OCI-LY7 (cell line): ENCODE measurements around the gene COQ9. TPM values are rescaled to one million over a fixed set of nuclear protein-coding genes. Genes with fewer than 3 reads are reported as not detected.

Experiments used
- BruUV-seq: library from RNA; stranded (reverse); fragments of 400-500 nt; replicated peaks from 2 replicates; lab custom pipeline; 2021; lab: Mats Ljungman, UMichigan
- CTCF ChIA-PET: fragments of 300-600 bp; sonication (Branson Sonifier 250); formaldehyde crosslinking; loops from one replicate; lab custom pipeline; 2022; ENCODE audit warnings: antibody characterized with exemption; ENCODE audit not compliant: unreplicated experiment; lab: Charles Lee
- POLR2A ChIA-PET: fragments of 300-600 bp; sonication (Branson Sonifier 250); formaldehyde crosslinking; loops from one replicate; lab custom pipeline; 2022; ENCODE audit warnings: antibody characterized with exemption; lab: Charles Lee
- DNase-seq: peaks from one replicate; pipeline ENCODE4 v3.0.0-alpha.2; 2015; ENCODE audit warnings: low spot score
- H2AFZ ChIP-seq: fragments of 200-600 bp; sonication (generic), shearing (Covaris generic); 2 replicates; pipeline ENCODE4 v1.6.1; 2014; ENCODE audit warnings: mild to moderate bottlenecking, antibody characterized with exemption, low read length, moderate library complexity
- H3K27ac ChIP-seq: fragments of 200-600 bp; sonication (generic); 2 replicates; pipeline ENCODE4 v1.5.1; 2014; ENCODE audit warnings: mixed run types, low read depth, mild to moderate bottlenecking, moderate library complexity, low read length, inconsistent platforms; ENCODE audit not compliant: poor library complexity, severe bottlenecking
- H3K36me3 ChIP-seq: fragments of 200-600 bp; sonication (generic); 2 replicates; pipeline ENCODE4 v1.6.1; 2014; ENCODE audit warnings: mild to moderate bottlenecking, antibody characterized with exemption, low read length, moderate library complexity, mixed read lengths; ENCODE audit not compliant: insufficient read depth
- H3K4me1 ChIP-seq: fragments of 200-600 bp; sonication (generic); 2 replicates; pipeline ENCODE4 v1.5.1; 2014; ENCODE audit warnings: mild to moderate bottlenecking, low read length; ENCODE audit not compliant: insufficient read depth, poor library complexity, severe bottlenecking
- H3K4me2 ChIP-seq: fragments of 200-600 bp; sonication (generic); 2 replicates; pipeline ENCODE4 v1.6.1; 2014; ENCODE audit warnings: mild to moderate bottlenecking, low read length
- H3K4me3 ChIP-seq: fragments of 200-600 bp; sonication (generic); 2 replicates; pipeline ENCODE4 v1.5.1; 2014; ENCODE audit warnings: mild to moderate bottlenecking, low read depth, low read length; ENCODE audit not compliant: poor library complexity, severe bottlenecking
- H3K79me2 ChIP-seq: fragments of 200-600 bp; sonication (generic); 2 replicates; pipeline ENCODE4 v1.6.1; 2016; ENCODE audit warnings: low read depth, mild to moderate bottlenecking, low read length, moderate library complexity, mixed read lengths; ENCODE audit not compliant: insufficient read depth
- H3K9me2 ChIP-seq: fragments of 200-600 bp; sonication (generic); 2 replicates; pipeline ENCODE4 v1.6.1; 2016; ENCODE audit warnings: mild to moderate bottlenecking, low read length, mixed read lengths; ENCODE audit not compliant: insufficient read depth
- H3K9me3 ChIP-seq: fragments of 200-600 bp; sonication (generic); 2 replicates; pipeline ENCODE4 v1.6.1; 2014; ENCODE audit warnings: mild to moderate bottlenecking, mixed run types, low read length, mixed read lengths
- H4K20me1 ChIP-seq: fragments of 200-600 bp; sonication (generic); 2 replicates; pipeline ENCODE4 v1.6.1; 2014; ENCODE audit warnings: mild to moderate bottlenecking, antibody characterized with exemption, low read length, moderate library complexity, mixed read lengths; ENCODE audit not compliant: insufficient read depth
- EZH2phosphoT487 ChIP-seq: fragments of 200-600 bp; sonication (generic); IDR thresholded peaks from 2 replicates; pipeline ENCODE4 v1.6.1; 2018; ENCODE audit warnings: low read depth, borderline replicate concordance, mild to moderate bottlenecking, mixed run types, antibody characterized with exemption, low read length, moderate library complexity, mixed read lengths
- intact Hi-C: fragments of 100-400 bp; cut with micrococcal nuclease; formaldehyde crosslinking; loops from one replicate; pipeline ENCODE4 v1.10.0; 2022; ENCODE audit not compliant: unreplicated experiment
- total RNA-seq, 2 experiments: library from RNA; depleted of rRNA in 1 of 2; stranded (reverse); fragments of >200 nt in 1 of 2; shearing (Covaris generic) in 1 of 2; gene quantifications; 2 replicates each; pipeline ENCODE4 v1.2.3, GENCODE V29; 2014 to 2022
- TF ChIP-seq, protein P1 (sequence below): fragments of 200-600 bp; sonication (generic); conservative IDR thresholded peaks from 2 replicates; pipeline ENCODE4 v1.5.1; 2014; ENCODE audit warnings: mild to moderate bottlenecking, antibody characterized with exemption, low read length, moderate library complexity, mixed read lengths

Gene COQ9
- total RNA-seq, 2 experiments from 2014 or later: 30.5 to 45.2 TPM

DNA sequence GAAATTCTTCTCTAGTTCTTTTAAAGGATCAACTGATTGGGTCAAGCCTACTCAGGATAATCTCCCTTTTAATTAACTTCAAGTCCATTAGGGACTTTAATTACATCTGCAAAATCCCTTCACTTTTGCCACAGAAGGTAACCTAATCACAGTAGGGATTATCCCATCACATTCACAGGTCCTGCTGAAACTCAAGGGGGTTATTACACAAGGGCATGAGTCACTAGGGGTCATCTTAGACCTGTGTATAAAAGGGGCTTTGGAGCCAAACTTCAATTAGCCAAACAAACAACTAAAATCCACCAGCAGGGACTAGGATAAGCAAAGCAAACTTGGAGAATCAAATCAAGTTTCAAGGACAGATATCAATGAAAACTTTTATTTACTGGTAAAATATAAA, 19.5 kb upstream of the COQ9 start:
- Histone ChIP-seq H3K4me1 (no peaks in the 10 kb centered on the region), H3K4me2 (no peak overlapping the region), H3K4me3 (no peak overlapping the region), H3K27ac (no peak overlapping the region), H4K20me1 (no peaks in the 10 kb centered on the region), H3K36me3 (peaks cover 55% of the 10 kb centered on the region), H3K9me3 (no peaks in the 10 kb centered on the region), H3K9me2 (no peaks in the 10 kb centered on the region), H2AFZ (no peak overlapping the region), H3K79me2 (no peaks in the 10 kb centered on the region)
- intact Hi-C loops: no loop called here
- TF ChIP-seq, protein P1, sequence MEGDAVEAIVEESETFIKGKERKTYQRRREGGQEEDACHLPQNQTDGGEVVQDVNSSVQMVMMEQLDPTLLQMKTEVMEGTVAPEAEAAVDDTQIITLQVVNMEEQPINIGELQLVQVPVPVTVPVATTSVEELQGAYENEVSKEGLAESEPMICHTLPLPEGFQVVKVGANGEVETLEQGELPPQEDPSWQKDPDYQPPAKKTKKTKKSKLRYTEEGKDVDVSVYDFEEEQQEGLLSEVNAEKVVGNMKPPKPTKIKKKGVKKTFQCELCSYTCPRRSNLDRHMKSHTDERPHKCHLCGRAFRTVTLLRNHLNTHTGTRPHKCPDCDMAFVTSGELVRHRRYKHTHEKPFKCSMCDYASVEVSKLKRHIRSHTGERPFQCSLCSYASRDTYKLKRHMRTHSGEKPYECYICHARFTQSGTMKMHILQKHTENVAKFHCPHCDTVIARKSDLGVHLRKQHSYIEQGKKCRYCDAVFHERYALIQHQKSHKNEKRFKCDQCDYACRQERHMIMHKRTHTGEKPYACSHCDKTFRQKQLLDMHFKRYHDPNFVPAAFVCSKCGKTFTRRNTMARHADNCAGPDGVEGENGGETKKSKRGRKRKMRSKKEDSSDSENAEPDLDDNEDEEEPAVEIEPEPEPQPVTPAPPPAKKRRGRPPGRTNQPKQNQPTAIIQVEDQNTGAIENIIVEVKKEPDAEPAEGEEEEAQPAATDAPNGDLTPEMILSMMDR: no peak
- TF ChIP-seq EZH2phosphoT487: no peak
- no peak for DNase-seq
- BruUV-seq: no TSS peak
- CTCF ChIA-PET: no interaction called here
- POLR2A ChIA-PET: no interaction called here

DNA sequence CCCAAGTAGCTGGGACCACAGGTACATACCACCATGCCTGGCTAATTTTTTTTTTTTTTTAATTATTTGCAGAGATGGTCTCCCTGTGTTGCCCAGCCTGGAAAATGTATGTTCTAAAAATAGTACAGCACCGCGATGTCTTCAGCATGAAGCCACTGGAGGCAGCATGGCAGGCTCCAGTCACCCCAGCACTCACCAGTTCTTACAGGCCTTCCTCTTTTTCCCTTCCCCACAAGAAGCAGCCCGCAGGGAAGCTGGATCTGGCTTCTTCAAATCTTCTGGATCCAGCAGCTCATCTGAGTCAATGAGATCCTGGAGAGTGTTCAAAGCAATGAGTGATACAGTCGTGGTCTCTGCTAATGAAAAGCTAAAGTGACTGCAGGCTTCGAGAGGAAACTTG, 16.3 kb upstream of the COQ9 start:
- H3K27ac ChIP-seq: no peak overlapping the region
- no peaks in the 10 kb centered on the region for H3K9me3 ChIP-seq
- H3K9me2 ChIP-seq: no peaks in the 10 kb centered on the region
- no TSS peak for BruUV-seq
- no peaks in the 10 kb centered on the region for H4K20me1 ChIP-seq
- no peak overlapping the region for H3K4me3 ChIP-seq
- DNase-seq: no peak
- H3K79me2 ChIP-seq: no peaks in the 10 kb centered on the region
- CTCF ChIA-PET: no interaction called here
- intact Hi-C loops: no loop called here
- no peaks in the 10 kb centered on the region for H3K4me1 ChIP-seq
- no peak overlapping the region for H3K4me2 ChIP-seq
- peaks cover 87% of the 10 kb centered on the region for H3K36me3 ChIP-seq
- POLR2A ChIA-PET: interaction anchor here (0.6 kb wide), 1 partner anchor 141 kb away, joined by 3 read pairs; no protein-coding TSS in a partner anchor
- no peak overlapping the region for H2AFZ ChIP-seq
- TF ChIP-seq, protein P1: no peak
- TF ChIP-seq EZH2phosphoT487: no peak

- ChIA-PET POLR2A (no interaction called here), CTCF (interaction anchor here (1.3 kb wide), 1 partner anchor 8 kb away, joined by 4 read pairs; no protein-coding TSS in a partner anchor)
- Histone ChIP-seq H3K9me2 (no peaks in the 10 kb centered on the region), H3K9me3 (no peaks in the 10 kb centered on the region), H3K79me2 (no peaks in the 10 kb centered on the region), H3K36me3 (peaks cover 94% of the 10 kb centered on the region), H3K4me3 (no peak overlapping the region), H3K27ac (no peak overlapping the region), H4K20me1 (no peaks in the 10 kb centered on the region), H2AFZ (no peak overlapping the region), H3K4me1 (no peaks in the 10 kb centered on the region), H3K4me2 (no peak overlapping the region)
- DNase-seq: no peak
- no TSS peak for BruUV-seq
- intact Hi-C loops: no loop called here
- TF ChIP-seq, protein P1: no peak
- TF ChIP-seq EZH2phosphoT487: no peak
Observed at GRCh38 chr16:57432505-57432904, 14.8 kb upstream of the COQ9 start.
